ENCODE measurements around the gene RHOG.

Gene RHOG

GRCh38 chr11:3853899-3854659, 13.3 kb upstream of the RHOG start:
- no peak overlapping the region for H3K4me3 ChIP-seq (ENCODE audit: control insufficient read depth, low read depth, low read length)
- no peak for TF ChIP-seq CTCF (conservative IDR thresholded peaks at IDR 0.05; ENCODE audit: control insufficient read depth, insufficient read depth, low read depth, low read length)
- DNase-seq (ENCODE audit: low read depth) = no peak

- no peak for DNase-seq (ENCODE audit: low read depth)
- no peak overlapping the region for H3K4me3 ChIP-seq (ENCODE audit: control insufficient read depth, low read depth, low read length)
- no peak for TF ChIP-seq CTCF (conservative IDR thresholded peaks at IDR 0.05; ENCODE audit: control insufficient read depth, insufficient read depth, low read depth, low read length)
Measured at GRCh38 chr11:3853545-3853842, 12.7 kb upstream of the RHOG start.

GRCh38 chr11:3849297-3849874, 8.6 kb upstream of the RHOG start:
- peak; percentile 80 for TF ChIP-seq CTCF (conservative IDR thresholded peaks at IDR 0.05; ENCODE audit: control insufficient read depth, insufficient read depth, low read depth, low read length)
- DNase-seq (ENCODE audit: low read depth) = peak; percentile 52
- no peak overlapping the region for H3K4me3 ChIP-seq (ENCODE audit: control insufficient read depth, low read depth, low read length)

GRCh38 chr11:3845670-3846069, 4.9 kb upstream of the RHOG start:
- H3K4me3 ChIP-seq (ENCODE audit: control insufficient read depth, low read depth, low read length) = no peak overlapping the region
- DNase-seq (ENCODE audit: low read depth) = no peak
- TF ChIP-seq CTCF (conservative IDR thresholded peaks at IDR 0.05; ENCODE audit: control insufficient read depth, insufficient read depth, low read depth, low read length) = no peak

- H3K4me3 ChIP-seq (ENCODE audit: control insufficient read depth, low read depth, low read length) = no peak overlapping the region
- no peak for TF ChIP-seq CTCF (conservative IDR thresholded peaks at IDR 0.05; ENCODE audit: control insufficient read depth, insufficient read depth, low read depth, low read length)
- DNase-seq (ENCODE audit: low read depth) = no peak
Measured at GRCh38 chr11:3845246-3845645, 4.5 kb upstream of the RHOG start.

- no peak for TF ChIP-seq CTCF (conservative IDR thresholded peaks at IDR 0.05; ENCODE audit: control insufficient read depth, insufficient read depth, low read depth, low read length)
- no peak overlapping the region for H3K4me3 ChIP-seq (ENCODE audit: control insufficient read depth, low read depth, low read length)
Measured at GRCh38 chr11:3843326-3843725, 2.6 kb upstream of the RHOG start.

More at GRCh38 chr11:3843326-3843725, 2.6 kb upstream of the RHOG start:
- DNase-seq (ENCODE audit: low read depth) = no peak

Measured in fibroblast of mammary gland (primary cell).